ENCODE measurements around the gene MVD. TPM values are rescaled to one million over a fixed set of nuclear protein-coding genes. Genes with fewer than 3 reads are reported as not detected.

MVD gene
- total and polyA plus RNA-seq, 2 experiments from 2014 or later = 95.3 to 149 TPM

- TF ChIP-seq, protein P1, sequence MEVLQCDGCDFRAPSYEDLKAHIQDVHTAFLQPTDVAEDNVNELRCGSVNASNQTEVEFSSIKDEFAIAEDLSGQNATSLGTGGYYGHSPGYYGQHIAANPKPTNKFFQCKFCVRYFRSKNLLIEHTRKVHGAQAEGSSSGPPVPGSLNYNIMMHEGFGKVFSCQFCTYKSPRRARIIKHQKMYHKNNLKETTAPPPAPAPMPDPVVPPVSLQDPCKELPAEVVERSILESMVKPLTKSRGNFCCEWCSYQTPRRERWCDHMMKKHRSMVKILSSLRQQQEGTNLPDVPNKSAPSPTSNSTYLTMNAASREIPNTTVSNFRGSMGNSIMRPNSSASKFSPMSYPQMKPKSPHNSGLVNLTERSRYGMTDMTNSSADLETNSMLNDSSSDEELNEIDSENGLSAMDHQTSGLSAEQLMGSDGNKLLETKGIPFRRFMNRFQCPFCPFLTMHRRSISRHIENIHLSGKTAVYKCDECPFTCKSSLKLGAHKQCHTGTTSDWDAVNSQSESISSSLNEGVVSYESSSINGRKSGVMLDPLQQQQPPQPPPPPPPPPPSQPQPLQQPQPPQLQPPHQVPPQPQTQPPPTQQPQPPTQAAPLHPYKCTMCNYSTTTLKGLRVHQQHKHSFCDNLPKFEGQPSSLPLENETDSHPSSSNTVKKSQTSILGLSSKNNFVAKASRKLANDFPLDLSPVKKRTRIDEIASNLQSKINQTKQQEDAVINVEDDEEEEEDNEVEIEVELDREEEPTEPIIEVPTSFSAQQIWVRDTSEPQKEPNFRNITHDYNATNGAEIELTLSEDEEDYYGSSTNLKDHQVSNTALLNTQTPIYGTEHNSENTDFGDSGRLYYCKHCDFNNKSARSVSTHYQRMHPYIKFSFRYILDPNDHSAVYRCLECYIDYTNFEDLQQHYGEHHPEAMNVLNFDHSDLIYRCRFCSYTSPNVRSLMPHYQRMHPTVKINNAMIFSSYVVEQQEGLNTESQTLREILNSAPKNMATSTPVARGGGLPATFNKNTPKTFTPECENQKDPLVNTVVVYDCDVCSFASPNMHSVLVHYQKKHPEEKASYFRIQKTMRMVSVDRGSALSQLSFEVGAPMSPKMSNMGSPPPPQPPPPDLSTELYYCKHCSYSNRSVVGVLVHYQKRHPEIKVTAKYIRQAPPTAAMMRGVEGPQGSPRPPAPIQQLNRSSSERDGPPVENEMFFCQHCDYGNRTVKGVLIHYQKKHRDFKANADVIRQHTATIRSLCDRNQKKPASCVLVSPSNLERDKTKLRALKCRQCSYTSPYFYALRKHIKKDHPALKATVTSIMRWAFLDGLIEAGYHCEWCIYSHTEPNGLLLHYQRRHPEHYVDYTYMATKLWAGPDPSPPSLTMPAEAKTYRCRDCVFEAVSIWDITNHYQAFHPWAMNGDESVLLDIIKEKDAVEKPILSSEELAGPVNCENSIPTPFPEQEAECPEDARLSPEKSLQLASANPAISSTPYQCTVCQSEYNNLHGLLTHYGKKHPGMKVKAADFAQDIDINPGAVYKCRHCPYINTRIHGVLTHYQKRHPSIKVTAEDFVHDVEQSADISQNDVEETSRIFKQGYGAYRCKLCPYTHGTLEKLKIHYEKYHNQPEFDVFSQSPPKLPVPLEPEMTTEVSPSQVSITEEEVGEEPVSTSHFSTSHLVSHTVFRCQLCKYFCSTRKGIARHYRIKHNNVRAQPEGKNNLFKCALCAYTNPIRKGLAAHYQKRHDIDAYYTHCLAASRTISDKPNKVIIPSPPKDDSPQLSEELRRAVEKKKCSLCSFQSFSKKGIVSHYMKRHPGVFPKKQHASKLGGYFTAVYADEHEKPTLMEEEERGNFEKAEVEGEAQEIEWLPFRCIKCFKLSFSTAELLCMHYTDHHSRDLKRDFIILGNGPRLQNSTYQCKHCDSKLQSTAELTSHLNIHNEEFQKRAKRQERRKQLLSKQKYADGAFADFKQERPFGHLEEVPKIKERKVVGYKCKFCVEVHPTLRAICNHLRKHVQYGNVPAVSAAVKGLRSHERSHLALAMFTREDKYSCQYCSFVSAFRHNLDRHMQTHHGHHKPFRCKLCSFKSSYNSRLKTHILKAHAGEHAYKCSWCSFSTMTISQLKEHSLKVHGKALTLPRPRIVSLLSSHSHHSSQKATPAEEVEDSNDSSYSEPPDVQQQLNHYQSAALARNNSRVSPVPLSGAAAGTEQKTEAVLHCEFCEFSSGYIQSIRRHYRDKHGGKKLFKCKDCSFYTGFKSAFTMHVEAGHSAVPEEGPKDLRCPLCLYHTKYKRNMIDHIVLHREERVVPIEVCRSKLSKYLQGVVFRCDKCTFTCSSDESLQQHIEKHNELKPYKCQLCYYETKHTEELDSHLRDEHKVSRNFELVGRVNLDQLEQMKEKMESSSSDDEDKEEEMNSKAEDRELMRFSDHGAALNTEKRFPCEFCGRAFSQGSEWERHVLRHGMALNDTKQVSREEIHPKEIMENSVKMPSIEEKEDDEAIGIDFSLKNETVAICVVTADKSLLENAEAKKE (CRISPR knock-in tag; IDR thresholded peaks at IDR 0.05) = no peak
- no peak for TF ChIP-seq EZH2phosphoT487 (IDR thresholded peaks at IDR 0.05; ENCODE audit: unreplicated experiment)
- TF ChIP-seq CTCF (conservative IDR thresholded peaks at IDR 0.05; ENCODE audit: low read depth in 2 of 2) = no peak
- TF ChIP-seq CREB1 (CRISPR knock-in tag; IDR thresholded peaks at IDR 0.05; ENCODE audit: low read depth) = no peak
- no peak for TF ChIP-seq NANOG (IDR thresholded peaks at IDR 0.05; ENCODE audit: borderline replicate concordance)
- TF ChIP-seq ETS1 (IDR thresholded peaks at IDR 0.05) = no peak
- no peak for TF ChIP-seq STAT1 (IDR thresholded peaks at IDR 0.05; ENCODE audit: unreplicated experiment)
- TF ChIP-seq EZH2 (IDR thresholded peaks at IDR 0.05; ENCODE audit: low read depth, unreplicated experiment) = no peak
- no peak for TF ChIP-seq ZNF331 (CRISPR knock-in tag; IDR thresholded peaks at IDR 0.05; ENCODE audit: low read depth)
- ATAC-seq (peak; percentile 18; the same call in 2 of the 3 replicates), DNase-seq (ENCODE audit: low spot score) (no peak)
- H3K4me3 Mint-ChIP-seq = no peak overlapping the region
- no peak overlapping the region for H3K27ac ChIP-seq (ENCODE audit: low read depth)
- H3K27me3 ChIP-seq (ENCODE audit: insufficient read depth) = no peaks in the 10 kb centered on the region
- no peak overlapping the region for H3K27ac Mint-ChIP-seq
- no peak overlapping the region for H3K4me3 ChIP-seq
- H3K36me3 ChIP-seq (ENCODE audit: insufficient read depth) = peaks cover 10% of the 10 kb centered on the region; the same call in 1 of the 2 replicates
- H2AFZ ChIP-seq = no peak overlapping the region
- no peaks in the 10 kb centered on the region for H3K9me3 Mint-ChIP-seq
- peaks cover 4% of the 10 kb centered on the region; the same call in 1 of the 2 replicates for H3K79me2 ChIP-seq (replicated peaks; ENCODE audit: insufficient read depth)
- H3K9me2 ChIP-seq (ENCODE audit: insufficient read depth) = no peaks in the 10 kb centered on the region
- peaks cover 49% of the 10 kb centered on the region for H3K36me3 Mint-ChIP-seq (ENCODE audit: low read depth)
- H3K4me2 ChIP-seq = no peak overlapping the region
- H3F3A ChIP-seq (replicated peaks; ENCODE audit: low read depth) = no peaks in the 10 kb centered on the region; the same call in 1 of the 2 replicates
- H3K4me1 ChIP-seq (ENCODE audit: insufficient read depth) = no peaks in the 10 kb centered on the region; the same call in 1 of the 2 replicates
- peaks cover 12% of the 10 kb centered on the region for H3K27me3 Mint-ChIP-seq (ENCODE audit: insufficient read depth, low read depth, poor library complexity)
- peaks cover 12% of the 10 kb centered on the region; the same call in 1 of the 3 replicates for H3K4me1 Mint-ChIP-seq
- H4K20me1 ChIP-seq (replicated peaks; ENCODE audit: insufficient read depth) = 0 out of 2 replicates have a peak, but pooled peaks cover 5% of the 10 kb centered on the region
Measured at GRCh38 chr16:88624977-88625576, 37.8 kb downstream of the MVD start.

Measured in GM23338 (cell line).